Parathyroid adenoma (tissue), 2 donors: ENCODE data around the gene SPHK1.

ENCODE experiments used
- H2AFZ ChIP-seq: fragments of 300-600 bp; sonication (generic); one replicate; pipeline ENCODE4 v1.7.0; 2017; ENCODE audit warnings: antibody characterized with exemption, mild to moderate bottlenecking
- H3K27ac ChIP-seq: fragments of 300-600 bp; sonication (generic); one replicate; pipeline ENCODE4 v1.7.0; 2017
- H3K27me3 ChIP-seq: fragments of 300-600 bp; sonication (generic); one replicate; pipeline ENCODE4 v1.7.0; 2017; ENCODE audit warnings: low read length; ENCODE audit not compliant: control insufficient read depth, insufficient read depth
- H3K36me3 ChIP-seq: fragments of 300-600 bp; sonication (generic); one replicate; pipeline ENCODE4 v1.7.0; 2017; ENCODE audit warnings: low read length; ENCODE audit not compliant: control insufficient read depth, insufficient read depth
- H3K4me1 ChIP-seq: fragments of 300-600 bp; sonication (generic); one replicate; pipeline ENCODE4 v1.7.0; 2017; ENCODE audit warnings: control low read depth
- H3K4me2 ChIP-seq: fragments of 300-600 bp; sonication (generic); one replicate; pipeline ENCODE4 v1.7.0; 2017; ENCODE audit warnings: low read length
- H3K4me3 ChIP-seq: fragments of 300-600 bp; sonication (generic); one replicate; pipeline ENCODE4 v1.7.0; 2017; ENCODE audit warnings: low read depth, low read length
- H3K79me2 ChIP-seq: fragments of 300-600 bp; sonication (generic); one replicate; pipeline ENCODE4 v1.7.0; 2017; ENCODE audit warnings: control low read depth
- H3K9ac ChIP-seq: fragments of 300-600 bp; sonication (generic); one replicate; pipeline ENCODE4 v1.7.0; 2017; ENCODE audit warnings: mild to moderate bottlenecking
- H3K9me3 ChIP-seq: fragments of 300-600 bp; sonication (generic); one replicate; pipeline ENCODE4 v1.7.0; 2017; ENCODE audit warnings: low read length; ENCODE audit not compliant: control insufficient read depth
- TF ChIP-seq, protein P1 (sequence below): fragments of 300-600 bp; sonication (generic); IDR thresholded peaks from one replicate; pipeline ENCODE4 v1.7.0; 2017; ENCODE audit warnings: antibody characterized with exemption, mild to moderate bottlenecking
- donor health status: primary hyperparathyroidism.

The SPHK1 gene

GRCh38 chr17:76420356-76421043 lies 36.1 kb downstream of the SPHK1 start:
- no peaks in the 10 kb centered on the region for H3K9me3 ChIP-seq
- H2AFZ ChIP-seq, result peak overlapping the region; percentile 21
- no peak overlapping the region for H3K9ac ChIP-seq
- H3K4me1 ChIP-seq, result peaks cover 19% of the 10 kb centered on the region
- H3K79me2 ChIP-seq, result peaks cover 31% of the 10 kb centered on the region
- H3K4me2 ChIP-seq, result peak overlapping the region; percentile 40
- H3K27ac ChIP-seq, result peak overlapping the region; percentile 54
- TF ChIP-seq, protein P1, sequence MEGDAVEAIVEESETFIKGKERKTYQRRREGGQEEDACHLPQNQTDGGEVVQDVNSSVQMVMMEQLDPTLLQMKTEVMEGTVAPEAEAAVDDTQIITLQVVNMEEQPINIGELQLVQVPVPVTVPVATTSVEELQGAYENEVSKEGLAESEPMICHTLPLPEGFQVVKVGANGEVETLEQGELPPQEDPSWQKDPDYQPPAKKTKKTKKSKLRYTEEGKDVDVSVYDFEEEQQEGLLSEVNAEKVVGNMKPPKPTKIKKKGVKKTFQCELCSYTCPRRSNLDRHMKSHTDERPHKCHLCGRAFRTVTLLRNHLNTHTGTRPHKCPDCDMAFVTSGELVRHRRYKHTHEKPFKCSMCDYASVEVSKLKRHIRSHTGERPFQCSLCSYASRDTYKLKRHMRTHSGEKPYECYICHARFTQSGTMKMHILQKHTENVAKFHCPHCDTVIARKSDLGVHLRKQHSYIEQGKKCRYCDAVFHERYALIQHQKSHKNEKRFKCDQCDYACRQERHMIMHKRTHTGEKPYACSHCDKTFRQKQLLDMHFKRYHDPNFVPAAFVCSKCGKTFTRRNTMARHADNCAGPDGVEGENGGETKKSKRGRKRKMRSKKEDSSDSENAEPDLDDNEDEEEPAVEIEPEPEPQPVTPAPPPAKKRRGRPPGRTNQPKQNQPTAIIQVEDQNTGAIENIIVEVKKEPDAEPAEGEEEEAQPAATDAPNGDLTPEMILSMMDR, result no peak
- H3K27me3 ChIP-seq, result no peaks in the 10 kb centered on the region
- no peak overlapping the region for H3K4me3 ChIP-seq
- H3K36me3 ChIP-seq, result no peaks in the 10 kb centered on the region

GRCh38 chr17:76421044-76421407 lies 36.6 kb downstream of the SPHK1 start:
- no peaks in the 10 kb centered on the region for H3K36me3 ChIP-seq
- H3K9ac ChIP-seq, result no peak overlapping the region

DNA sequence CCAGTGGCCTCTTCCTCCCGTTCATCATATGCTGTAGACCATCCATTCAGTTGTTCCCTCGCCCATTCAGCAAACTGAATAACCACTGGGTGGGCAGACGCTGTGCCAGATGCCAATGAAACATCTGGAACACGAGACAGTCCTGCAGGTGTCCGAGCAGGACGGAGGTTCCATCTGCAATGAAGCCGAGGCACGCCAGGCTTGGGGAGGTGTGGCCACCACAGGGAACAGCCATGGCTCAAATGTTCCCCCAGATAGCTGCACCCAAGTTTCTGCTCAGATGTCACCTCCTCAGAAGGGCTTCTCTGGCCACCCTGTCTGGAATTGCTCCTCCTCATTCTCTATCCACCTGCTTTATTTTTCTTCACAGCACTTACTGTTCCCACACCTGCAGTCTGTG lies 38.0 kb downstream of the SPHK1 start:
- H3K36me3 ChIP-seq, result no peaks in the 10 kb centered on the region
- H3K4me2 ChIP-seq, result no peak overlapping the region
- no peak overlapping the region for H3K9ac ChIP-seq
- H3K27me3 ChIP-seq, result no peaks in the 10 kb centered on the region
- no peaks in the 10 kb centered on the region for H3K9me3 ChIP-seq
- TF ChIP-seq, protein P1, result no peak
- H3K27ac ChIP-seq, result no peak overlapping the region
- H3K4me3 ChIP-seq, result no peak overlapping the region
- H3K79me2 ChIP-seq, result peaks cover 31% of the 10 kb centered on the region
- H3K4me1 ChIP-seq, result peaks cover 19% of the 10 kb centered on the region
- H2AFZ ChIP-seq, result no peak overlapping the region

More at GRCh38 chr17:76421044-76421407, 36.6 kb downstream of the SPHK1 start:
- Histone ChIP-seq H2AFZ (peak overlapping the region; percentile 21), H3K4me3 (no peak overlapping the region), H3K79me2 (peaks cover 35% of the 10 kb centered on the region), H3K4me1 (peaks cover 19% of the 10 kb centered on the region), H3K27ac (peak overlapping the region; percentile 54), H3K4me2 (no peak overlapping the region), H3K27me3 (no peaks in the 10 kb centered on the region), H3K9me3 (no peaks in the 10 kb centered on the region)
- TF ChIP-seq, protein P1, result no peak

DNA sequence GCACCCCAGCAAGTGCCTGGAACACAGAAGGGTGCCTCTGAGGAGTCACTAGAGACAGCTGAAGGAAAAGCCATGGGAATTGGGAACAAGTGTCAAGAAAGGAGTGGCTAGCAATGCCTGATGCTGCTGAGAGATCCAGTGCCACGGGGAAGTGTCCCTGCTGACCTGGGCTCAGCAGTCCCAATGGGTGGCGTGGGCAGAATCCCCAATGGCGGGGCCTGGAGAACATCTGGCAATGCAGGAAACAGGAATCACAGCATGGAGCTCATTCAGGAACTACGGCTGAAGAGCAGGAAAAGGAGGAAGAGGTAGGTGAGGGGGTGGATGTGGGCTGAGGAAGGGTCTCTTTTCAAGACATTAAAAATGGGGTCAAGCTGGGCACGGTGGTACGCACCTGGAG lies 38.5 kb downstream of the SPHK1 start:
- Histone ChIP-seq H3K4me3 (no peak overlapping the region), H3K27me3 (no peaks in the 10 kb centered on the region), H3K27ac (no peak overlapping the region), H3K36me3 (no peaks in the 10 kb centered on the region), H3K79me2 (peaks cover 33% of the 10 kb centered on the region), H3K4me2 (no peak overlapping the region), H3K9me3 (no peaks in the 10 kb centered on the region), H3K9ac (no peak overlapping the region), H3K4me1 (peaks cover 24% of the 10 kb centered on the region), H2AFZ (no peak overlapping the region)
- TF ChIP-seq, protein P1, result no peak

- Histone ChIP-seq H2AFZ (no peak overlapping the region), H3K27ac (no peak overlapping the region), H3K9ac (no peak overlapping the region), H3K9me3 (no peaks in the 10 kb centered on the region), H3K4me1 (peaks cover 7% of the 10 kb centered on the region), H3K36me3 (no peaks in the 10 kb centered on the region), H3K27me3 (no peaks in the 10 kb centered on the region), H3K4me2 (no peak overlapping the region), H3K79me2 (peaks cover 42% of the 10 kb centered on the region), H3K4me3 (no peak overlapping the region)
- TF ChIP-seq, protein P1, result no peak
Measured at GRCh38 chr17:76426853-76427252, 42.4 kb downstream of the SPHK1 start.
